CD4-positive, alpha-beta T cell treated with Interleukin-15 for 4 hours (primary cell): Measurements from ENCODE around the gene RPE.

ENCODE experiments used
- DNase-seq: peaks from one replicate; pipeline ENCODE4 v3.0.0-alpha.2; 2020; ENCODE audit warnings: low spot score

RPE gene

DNA sequence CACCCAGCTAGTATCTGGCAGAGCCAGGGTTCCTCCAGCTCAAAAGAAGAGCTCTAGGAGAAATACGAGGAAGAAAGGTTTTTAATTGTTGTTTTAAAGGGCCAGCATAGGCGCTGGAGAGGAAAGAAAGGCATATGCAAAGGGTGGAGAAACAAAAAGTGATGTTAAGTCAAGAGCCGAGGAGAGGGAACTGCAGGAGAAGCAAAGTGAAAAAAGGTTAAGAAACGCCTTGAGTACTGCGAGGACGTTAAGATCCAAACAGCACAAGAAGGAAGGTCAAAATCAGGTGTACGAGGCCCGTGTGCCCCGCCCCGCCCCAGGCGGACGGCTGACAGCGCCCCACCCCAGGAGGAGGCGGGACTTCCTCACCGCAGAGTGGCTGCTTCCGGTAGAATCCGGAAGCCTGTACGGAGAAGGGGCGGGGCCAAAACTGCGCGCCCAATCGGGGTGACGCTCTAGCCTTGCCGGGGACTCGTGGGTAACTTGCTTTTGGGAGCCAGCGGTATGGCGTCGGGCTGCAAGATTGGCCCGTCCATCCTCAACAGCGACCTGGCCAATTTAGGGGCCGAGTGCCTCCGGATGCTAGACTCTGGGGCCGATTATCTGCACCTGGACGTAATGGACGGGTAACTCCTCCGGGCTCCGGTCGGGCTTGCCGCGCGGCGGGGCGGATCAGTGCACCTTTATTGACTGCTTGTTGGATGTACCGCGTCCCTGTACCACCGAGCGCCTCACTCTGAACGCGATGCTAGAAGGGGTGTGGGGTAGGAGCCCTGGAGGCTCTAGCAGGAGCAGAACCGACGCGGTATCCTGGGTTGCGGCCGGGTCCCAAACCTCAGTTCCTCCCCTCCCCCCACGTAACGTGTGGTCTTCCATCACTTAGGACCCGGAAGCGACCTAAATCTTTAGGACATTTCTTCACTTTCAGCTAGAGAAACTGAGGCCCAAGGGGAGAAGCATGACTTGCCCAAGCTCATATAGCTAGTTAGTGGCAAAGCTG is at the start of gene RPE:
TSS of gene RPE (plus strand) at position 481 of the 1,000 bp plus-strand sequence. CDS start at position 505, 24 bp downstream.
- DNase-seq, result peak; percentile 96

- no peak for DNase-seq
Measured at GRCh38 chr2:209956271-209956670, 46.2 kb upstream of the RPE start.

DNA sequence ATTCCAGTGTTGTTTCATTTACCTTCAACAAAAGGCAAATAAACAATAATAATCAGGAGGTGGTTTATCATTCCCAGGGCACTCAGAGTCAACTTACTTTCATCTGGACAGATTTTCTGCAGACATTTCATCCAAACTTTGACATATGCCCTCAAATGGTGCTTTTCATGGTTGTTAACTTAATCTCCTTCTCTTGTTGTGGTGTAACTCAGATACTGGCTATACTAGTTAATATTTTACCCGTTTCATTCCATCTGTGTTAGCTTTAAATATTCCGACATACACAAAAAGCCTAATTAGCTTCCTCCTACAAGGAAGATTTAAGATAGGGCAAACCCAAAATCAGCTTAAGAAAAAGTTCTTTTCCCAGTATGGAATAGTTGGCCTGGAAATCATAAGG is 44.4 kb upstream of the RPE start:
- no peak for DNase-seq

GRCh38 chr2:209960045-209960444 is 42.4 kb upstream of the RPE start:
- no peak for DNase-seq

GRCh38 chr2:209960676-209961630 is 41.5 kb upstream of the RPE start:
- peak; percentile 41 for DNase-seq

- DNase-seq, result no peak
Measured at GRCh38 chr2:209965723-209966122, 36.7 kb upstream of the RPE start.

DNA sequence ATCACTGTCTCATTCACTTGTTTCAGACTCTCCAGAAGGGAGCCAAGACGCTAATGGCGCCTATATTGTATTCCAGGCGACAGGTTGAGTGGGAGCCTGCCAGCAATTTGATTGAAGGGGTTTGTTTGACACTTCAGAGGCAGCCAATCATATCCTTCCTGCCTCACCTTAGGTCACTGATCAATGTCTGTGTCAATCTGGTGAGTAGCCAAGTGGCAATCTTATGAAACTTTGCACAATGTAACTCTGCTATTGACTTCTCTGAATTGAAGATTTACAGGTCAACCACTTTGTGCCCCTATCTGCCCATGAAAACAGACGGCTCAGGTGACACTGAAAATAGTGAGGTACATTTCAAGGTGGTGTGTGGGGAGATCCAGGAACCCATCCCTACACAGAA is 32.7 kb upstream of the RPE start:
- DNase-seq, result no peak

GRCh38 chr2:209970271-209970670 is 32.2 kb upstream of the RPE start:
- DNase-seq, result no peak

- DNase-seq, result no peak
Measured at GRCh38 chr2:209970711-209971110, 31.7 kb upstream of the RPE start.

GRCh38 chr2:209973328-209973727 is 29.1 kb upstream of the RPE start:
- DNase-seq, result no peak

- no peak for DNase-seq
Measured at GRCh38 chr2:209974576-209974975, 27.9 kb upstream of the RPE start.

DNA sequence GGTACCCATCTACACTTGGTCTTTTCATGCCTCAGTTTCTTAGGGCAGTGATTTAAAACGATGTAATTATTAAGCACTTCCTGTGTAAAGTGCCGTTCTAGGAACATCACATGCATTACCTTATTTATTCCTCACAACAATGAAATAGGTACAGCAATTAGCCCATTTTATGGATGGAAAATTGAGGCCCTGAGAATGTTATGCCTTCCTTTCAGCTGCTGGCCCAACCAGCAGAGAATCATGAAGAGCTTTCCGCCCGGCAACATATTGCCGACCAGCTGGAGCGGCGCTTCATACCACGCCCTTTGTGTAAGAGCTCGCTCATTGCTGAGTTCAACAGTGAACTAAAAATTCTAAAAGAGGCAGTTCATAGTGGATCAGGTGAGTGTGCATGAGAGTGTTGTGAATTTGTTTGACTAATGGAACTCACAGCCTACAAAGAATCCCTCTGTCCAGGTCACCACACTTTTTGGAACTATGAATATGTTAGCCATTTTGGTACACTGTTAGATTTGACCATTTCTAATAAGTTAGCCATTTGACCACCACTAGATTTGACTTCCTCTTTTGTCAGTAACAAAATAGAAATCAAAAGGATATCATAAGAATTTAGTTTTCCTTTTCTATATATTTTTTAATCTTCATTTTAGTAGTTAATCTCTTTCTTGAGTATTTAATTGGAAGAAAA is 25.6 kb upstream of the RPE start:
- DNase-seq, result no peak

- peak; percentile 49 for DNase-seq
Measured at GRCh38 chr2:209977386-209978239, 24.8 kb upstream of the RPE start.

DNA sequence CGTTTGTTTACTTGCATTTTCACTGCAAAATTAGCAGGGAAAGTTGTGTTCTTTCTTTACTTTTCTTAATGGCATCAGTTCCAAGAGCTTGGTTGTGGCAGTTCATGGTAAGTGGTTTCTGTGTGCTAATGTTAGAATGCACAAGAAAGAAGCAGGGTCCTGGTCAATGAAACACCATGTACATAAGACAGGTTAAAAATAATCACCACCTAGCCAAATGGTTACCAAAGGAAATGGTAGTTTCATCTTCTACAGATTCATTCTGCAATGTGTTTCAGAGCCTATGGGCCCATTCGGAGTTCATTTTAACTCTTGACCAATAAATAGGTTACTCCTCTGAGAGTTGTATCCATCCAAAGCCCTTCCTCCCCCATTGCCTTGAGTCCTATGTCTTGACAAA is 18.1 kb upstream of the RPE start:
- no peak for DNase-seq

- DNase-seq, result no peak
Measured at GRCh38 chr2:209985874-209986273, 16.6 kb upstream of the RPE start.

DNA sequence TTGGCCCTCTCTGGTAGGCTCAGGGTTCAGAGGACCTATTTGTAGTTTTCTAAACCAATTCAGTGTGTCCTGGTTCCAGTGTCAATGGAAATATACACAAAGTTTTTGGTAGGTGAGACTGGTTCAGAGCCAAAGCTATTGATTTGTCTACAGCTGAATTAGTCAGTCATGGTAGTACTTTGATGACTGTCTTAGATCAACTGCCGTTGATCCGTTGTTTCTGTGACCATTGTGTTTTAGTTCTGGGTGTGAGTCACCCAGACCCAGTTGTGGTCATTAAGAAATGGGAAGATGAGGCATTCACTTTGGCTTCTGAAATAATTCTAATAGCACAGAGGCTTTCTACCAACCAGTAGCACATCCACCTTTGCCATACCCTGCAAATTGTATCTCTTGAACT is 16.0 kb upstream of the RPE start:
- DNase-seq, result no peak

DNA sequence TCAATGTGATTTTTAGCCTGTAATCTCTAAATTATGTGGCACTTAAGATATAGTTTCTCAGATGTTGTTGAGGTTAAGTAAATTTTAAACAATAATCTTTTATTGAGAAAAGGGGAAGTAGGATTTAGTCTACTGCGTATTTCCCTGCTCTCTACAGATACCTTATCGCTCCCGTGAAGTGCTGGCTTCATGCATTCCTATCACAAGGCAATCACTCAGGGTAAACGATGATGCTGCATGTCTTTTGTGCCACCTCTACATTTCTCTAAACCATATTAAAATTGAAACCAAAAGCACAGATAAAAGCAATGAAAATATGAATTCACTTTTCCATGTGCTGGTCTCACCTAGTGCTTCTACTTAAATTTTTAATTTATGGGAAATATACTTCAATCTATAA is 14.4 kb upstream of the RPE start:
- no peak for DNase-seq

- no peak for DNase-seq
Measured at GRCh38 chr2:209990838-209991237, 11.6 kb upstream of the RPE start.

DNA sequence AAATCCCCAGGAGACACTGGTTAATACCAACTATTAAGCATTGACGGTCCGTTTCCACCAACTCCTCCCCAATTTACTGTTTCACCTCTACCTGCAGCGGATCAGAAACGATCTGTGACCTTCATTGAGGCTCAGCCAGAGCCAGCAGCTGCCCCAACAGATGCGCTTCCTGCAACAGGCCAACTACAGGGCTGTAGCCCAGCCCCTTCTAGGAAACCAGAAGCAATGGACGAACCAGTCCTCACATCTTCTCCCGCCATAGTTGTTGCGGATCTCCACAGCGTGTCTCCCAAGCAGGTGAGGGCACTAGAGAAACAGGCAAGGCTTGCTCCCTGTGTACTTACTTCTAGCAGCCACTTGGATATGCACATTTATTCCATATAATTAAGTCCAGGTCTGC is 8.5 kb upstream of the RPE start:
- no peak for DNase-seq

GRCh38 chr2:209998596-209998995 is 3.8 kb upstream of the RPE start:
- DNase-seq, result no peak
